HG03159 (cell line): ENCODE results near the gene APOD.

Source experiments
- ATAC-seq: cut with Tn5 transposase; IDR thresholded peaks from one replicate; pipeline ENCODE4 v1.9.1; 2021; ENCODE audit warnings: mild to moderate bottlenecking, moderate library complexity; ENCODE audit not compliant: unreplicated experiment

The APOD gene

DNA sequence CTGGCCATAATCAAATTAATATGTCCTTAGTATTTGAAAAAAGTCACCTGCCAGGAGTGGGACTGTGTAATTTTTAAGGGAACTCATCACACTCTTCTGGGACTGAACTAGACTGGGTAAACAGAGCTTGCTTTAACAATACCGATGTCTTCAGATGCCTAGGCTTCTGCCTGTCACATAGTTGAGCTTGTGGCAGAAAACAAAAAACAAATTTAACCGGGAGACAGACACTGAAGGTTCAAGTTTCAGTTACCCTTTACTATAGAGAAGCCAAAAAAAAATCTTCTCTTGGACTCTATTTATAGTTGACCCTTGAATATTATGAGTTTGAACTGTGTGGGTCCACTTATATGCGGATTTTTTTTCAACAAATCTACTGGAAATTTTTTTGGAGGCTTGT lies 51.4 kb downstream of the APOD start:
- ATAC-seq, result no peak

DNA sequence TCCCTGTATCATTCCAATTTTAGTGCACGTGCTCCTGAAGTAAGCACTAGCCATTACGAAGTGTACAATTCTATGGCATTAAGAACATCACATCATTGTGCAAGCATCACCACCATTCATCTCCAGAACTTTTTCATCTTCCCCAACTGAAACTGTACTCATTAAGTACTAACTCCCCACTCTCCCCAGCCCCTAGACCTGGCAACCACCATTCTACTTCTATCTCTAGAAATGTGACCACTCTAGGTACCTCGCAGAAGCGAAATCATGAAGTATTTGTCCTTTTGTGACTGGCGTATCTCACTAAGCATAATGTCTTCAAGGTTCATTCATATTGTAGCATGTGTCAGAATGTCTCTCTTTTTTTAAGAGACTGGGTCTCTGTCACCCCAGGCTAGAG lies 52.1 kb downstream of the APOD start:
- no peak for ATAC-seq

DNA sequence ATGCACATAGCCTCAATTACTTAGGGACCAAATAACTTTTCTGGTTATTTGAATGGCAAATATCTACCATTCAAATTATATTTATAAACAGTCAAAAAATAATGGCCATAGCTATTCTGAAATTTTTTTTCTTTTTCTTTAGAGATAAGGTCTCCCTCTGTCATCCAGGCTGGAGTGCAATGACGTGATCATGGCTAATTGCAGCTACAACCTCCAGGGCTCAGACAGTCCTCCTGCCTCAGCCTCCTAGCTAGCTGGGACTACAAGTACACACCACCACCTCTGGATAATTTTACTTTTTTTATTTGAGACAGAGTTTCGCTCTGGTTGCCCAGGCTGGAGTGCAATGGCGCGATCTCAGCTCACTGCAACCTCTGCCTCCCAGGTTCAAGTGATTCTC lies 57.2 kb downstream of the APOD start:
- ATAC-seq, result no peak

DNA sequence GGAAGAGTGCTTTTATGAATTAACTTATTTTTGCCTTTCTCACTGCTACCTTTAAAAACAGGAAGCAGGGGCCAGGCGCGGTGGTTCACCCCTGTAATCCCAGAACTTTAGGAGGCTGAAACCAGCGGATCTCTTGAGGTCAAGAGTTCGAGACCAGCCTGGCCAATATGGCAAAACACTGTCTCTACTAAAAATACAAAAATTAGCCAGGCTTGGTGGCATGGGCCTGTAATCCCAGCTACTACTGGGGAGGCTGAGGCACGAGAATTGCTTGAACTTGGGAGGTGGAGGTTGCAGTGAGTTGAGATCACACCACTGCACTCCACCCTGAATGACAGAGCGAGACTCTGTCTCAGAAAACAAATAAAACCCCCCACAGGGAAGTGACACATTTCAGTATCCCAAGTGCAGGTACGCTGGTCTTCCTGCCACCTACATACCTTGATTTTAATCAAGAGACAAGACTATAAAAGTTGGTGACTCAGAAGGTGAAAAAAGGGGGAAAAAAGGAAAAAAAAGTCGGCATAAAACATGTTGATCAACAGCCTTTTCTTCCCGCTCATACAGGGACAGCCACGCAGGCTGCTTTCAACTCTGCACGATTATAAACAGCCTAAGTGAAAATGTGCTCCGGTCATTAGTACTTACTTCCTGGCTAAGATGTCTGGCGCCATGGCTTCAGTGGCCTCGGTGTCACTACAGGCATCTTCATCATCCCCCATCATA lies 59.4 kb downstream of the APOD start:
- no peak for ATAC-seq

DNA sequence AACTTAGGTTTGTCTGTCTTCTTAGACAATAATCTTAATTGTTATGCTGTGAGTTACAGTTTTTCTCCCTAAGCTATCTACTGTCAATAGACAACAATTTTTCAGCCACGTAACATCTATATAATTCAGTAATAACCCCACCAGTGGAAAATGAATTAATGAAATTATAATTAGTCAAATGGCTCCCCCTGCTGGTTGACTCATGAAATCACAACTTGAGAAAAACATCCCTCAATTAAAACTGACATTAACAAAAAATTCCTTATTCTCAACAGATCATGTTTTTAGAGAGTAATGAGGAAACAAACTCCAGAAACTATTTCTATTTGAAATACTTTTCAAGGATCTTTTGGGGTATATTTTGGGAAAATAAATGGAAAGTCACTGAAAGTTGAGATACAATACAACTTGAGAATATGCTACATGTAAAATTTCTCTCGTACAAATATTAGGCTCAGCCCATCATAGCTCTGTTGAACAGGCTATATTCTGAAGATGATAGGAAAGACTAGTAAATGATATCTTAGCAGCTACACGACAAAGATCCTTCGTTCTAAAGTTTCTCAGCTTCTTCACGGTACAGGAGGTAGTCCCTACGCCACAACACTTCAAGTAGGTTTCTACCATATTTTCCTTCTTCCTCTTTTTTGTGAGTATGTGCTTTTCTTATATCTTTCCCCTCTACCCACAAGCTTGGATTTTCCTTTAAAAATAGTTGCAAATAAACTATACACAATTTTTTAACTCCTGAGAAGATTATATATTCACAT lies 61.3 kb downstream of the APOD start:
- ATAC-seq, result no peak
